Esophagus muscularis mucosa (tissue), 4 donors: ENCODE data around the gene AGGF1. TPM values are rescaled to one million over a fixed set of nuclear protein-coding genes. Genes with fewer than 3 reads are reported as not detected.
"Not testable (repeated sequence)": the region's sequence is repeated elsewhere in the genome, so short reads cannot be mapped to it uniquely, and the experiment has no call there.

Experiments used
- DNase-seq: peaks from one replicate; pipeline ENCODE4 v3.0.0-alpha.2; 2017; ENCODE audit errors: extremely low spot score
- H3K27ac ChIP-seq, 4 donors: fragments of 200-600 bp; sonication (generic); replicated peaks in 1 of 4; 1 replicate in 3 of 4; 2 replicates in 1 of 4; pipeline ENCODE4 v1.5.1; 2016 to 2019; ENCODE audit warnings: mild to moderate bottlenecking in 1 of 4
- H3K27me3 ChIP-seq, 4 donors: fragments of 200-600 bp; sonication (generic); one replicate each; pipeline versions ENCODE4 v1.5.1 to v1.6.0; 2016 to 2019
- H3K36me3 ChIP-seq, 4 donors: fragments of 200-600 bp; sonication (generic); one replicate each; pipeline ENCODE4 v1.5.1; 2016 to 2019
- H3K4me1 ChIP-seq, 4 donors: fragments of 200-600 bp; sonication (generic); one replicate each; pipeline ENCODE4 v1.5.1; 2016 to 2019
- H3K4me3 ChIP-seq, 4 donors: fragments of 200-600 bp; sonication (generic); 1 replicate in 2 of 4; 2 replicates in 2 of 4; pipeline ENCODE4 v1.5.1; 2016 to 2019; ENCODE audit warnings: mild to moderate bottlenecking in 4 of 4, moderate library complexity in 1 of 4
- H3K9me3 ChIP-seq, 4 donors: fragments of 200-600 bp; sonication (generic); 1 replicate in 3 of 4; 2 replicates in 1 of 4; pipeline ENCODE4 v1.5.1; 2016 to 2019
- CTCF ChIP-seq, 3 experiments: fragments of 200-600 bp in 2 of 3; fragments of 450-650 bp in 1 of 3; sonication (generic) in 2 of 3; IDR thresholded peaks; one replicate each; pipeline ENCODE4 v1.5.1; 2017 to 2019; ENCODE audit warnings: antibody characterized with exemption in 3 of 3, mild to moderate bottlenecking in 2 of 3, moderate library complexity in 1 of 3
- EP300 ChIP-seq: sonication (generic); formaldehyde crosslinking; IDR thresholded peaks from one replicate; pipeline ENCODE4 v1.6.1; 2017; ENCODE audit warnings: antibody characterized with exemption
- POLR2A ChIP-seq: fragments of 450-650 bp; IDR thresholded peaks from one replicate; pipeline ENCODE4 v1.6.1; 2017; ENCODE audit warnings: antibody characterized with exemption, moderate library complexity, mild to moderate bottlenecking, low read depth
- POLR2AphosphoS5 ChIP-seq, 2 donors: sonication (generic); formaldehyde crosslinking; IDR thresholded peaks; one replicate each; pipeline ENCODE4 v1.6.1; 2017; ENCODE audit warnings: antibody characterized with exemption in 2 of 2
- WGBS: methylation state at CpG from one replicate; pipeline ENCODE4 v1.1.5; 2018; 5-methylcytosine and 5-hydroxymethylcytosine counted together
- intact Hi-C: fragments of 100-400 bp; cut with DNase I; formaldehyde crosslinking; loops from one replicate; pipeline ENCODE4 v1.15.1; 2023
- total RNA-seq, 4 donors: library from RNA; depleted of rRNA; stranded (reverse); fragments of >200 nt; gene quantifications; one replicate each; pipeline versions ENCODE4 v1.1.0 to v1.2.1, GENCODE V29; 2016

AGGF1 gene
- total RNA-seq, 4 donors from 2014 or later: 16.4 to 25.0 (median 22.7) TPM

DNA sequence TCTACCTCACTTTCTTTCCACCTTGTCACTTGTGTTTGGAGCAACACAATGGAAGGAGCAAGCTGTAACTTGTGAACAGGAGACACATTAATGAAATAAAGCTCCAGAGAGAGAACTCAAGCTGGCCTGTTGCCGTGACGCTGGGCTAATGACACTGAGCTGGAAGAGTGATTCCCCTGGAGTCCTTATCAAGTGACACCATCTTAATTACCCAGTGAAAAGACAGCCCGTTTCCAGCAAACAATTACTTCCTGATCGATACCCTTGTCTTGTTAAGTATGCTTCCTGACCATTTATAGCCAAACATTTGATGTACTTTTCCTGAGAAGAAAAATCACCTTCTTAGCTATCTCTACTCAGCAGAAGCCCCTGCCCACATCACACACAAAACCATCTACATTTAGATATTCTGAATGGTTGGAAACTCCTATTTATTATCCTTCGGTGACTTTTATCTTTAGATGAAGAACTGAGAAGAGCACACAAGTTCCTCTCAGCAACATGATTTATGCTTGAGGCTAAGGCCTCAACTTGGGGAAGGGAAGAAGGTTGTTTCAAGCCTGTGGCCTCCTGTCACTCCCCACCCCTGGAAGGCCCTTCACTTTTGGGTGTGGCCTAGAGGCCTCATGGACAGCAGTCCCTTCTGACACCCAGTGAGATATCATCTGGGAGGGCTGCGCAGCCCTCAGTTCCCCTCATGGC lies 43.2 kb upstream of the AGGF1 start:
- intact Hi-C loops: no loop called here
- TF ChIP-seq CTCF (IDR thresholded peaks at IDR 0.05): no peak
- no peak for TF ChIP-seq POLR2AphosphoS5 (IDR thresholded peaks at IDR 0.05)
- TF ChIP-seq POLR2A: no peak
- no peak for TF ChIP-seq EP300
- no peaks in the 10 kb centered on the region for H3K9me3 ChIP-seq
- H3K4me3 ChIP-seq: no peak overlapping the region
- DNase-seq: no peak
- H3K4me1 ChIP-seq: no peaks in the 10 kb centered on the region
- H3K27ac ChIP-seq: no peak overlapping the region
- H3K27me3 ChIP-seq: no peaks in the 10 kb centered on the region
- H3K36me3 ChIP-seq: no peaks in the 10 kb centered on the region
- 51% methylated on average over 6 of the region's 6 CpGs for WGBS

DNA sequence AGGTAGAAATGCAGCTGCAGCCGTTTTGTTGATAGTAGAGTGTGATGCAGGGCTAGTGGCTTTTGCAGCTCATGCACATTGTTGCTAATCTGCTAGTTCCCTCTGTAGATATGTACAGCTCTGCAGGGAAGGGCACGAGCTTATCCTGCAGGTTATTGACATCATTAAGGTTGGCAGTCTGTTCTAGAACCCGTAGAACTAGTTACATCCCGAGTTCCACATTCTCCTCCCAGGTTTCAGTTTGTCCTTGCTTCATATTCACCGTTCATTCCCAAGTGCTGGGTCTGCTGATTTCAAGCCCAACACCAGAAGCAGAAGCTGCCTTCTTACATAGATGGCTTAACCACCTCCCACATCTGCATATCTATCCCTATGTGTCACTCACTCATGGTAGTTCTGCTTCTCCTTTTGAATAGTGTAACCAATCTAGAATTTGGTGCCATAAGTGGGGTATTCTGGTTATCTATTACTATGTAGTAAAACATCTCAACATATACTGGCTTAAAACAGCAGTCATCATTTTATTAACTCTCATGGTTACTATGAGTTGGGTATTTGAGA lies 39.2 kb upstream of the AGGF1 start:
- H3K36me3 ChIP-seq: no peaks in the 10 kb centered on the region
- TF ChIP-seq POLR2AphosphoS5 (IDR thresholded peaks at IDR 0.05) (no peak), POLR2A (no peak)
- intact Hi-C loops: no loop called here
- DNase-seq: no peak
- no peak overlapping the region for H3K4me3 ChIP-seq
- H3K4me1 ChIP-seq: no peaks in the 10 kb centered on the region
- no peak overlapping the region for H3K27ac ChIP-seq
- no peaks in the 10 kb centered on the region for H3K27me3 ChIP-seq
- WGBS: 67% methylated on average over 5 of the region's 5 CpGs
- no peaks in the 10 kb centered on the region for H3K9me3 ChIP-seq

DNA sequence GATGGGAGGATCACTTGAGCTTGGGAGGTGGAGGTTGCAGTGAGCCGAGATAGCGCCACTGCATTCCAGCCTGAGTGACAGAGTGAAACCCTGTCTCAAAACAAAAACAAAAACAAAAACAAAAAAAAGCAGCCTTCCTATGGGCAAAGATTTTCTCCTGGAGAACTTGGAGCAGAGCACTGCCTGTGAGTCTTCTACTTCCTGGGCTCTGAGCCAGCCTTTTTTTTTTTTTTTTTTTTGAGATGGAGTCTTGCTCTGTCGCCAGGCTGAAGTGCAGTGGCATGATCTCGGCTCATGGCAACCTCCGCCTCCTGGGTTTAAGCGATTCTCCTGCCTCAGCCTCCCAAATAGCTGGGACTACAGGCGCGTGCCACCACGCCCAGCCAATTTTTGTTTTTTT lies 36.8 kb upstream of the AGGF1 start:
- DNase-seq: not testable (repeated sequence)

GRCh38 chr5:76994337-76994736 lies 35.9 kb upstream of the AGGF1 start:
- no peak for DNase-seq
- H3K27ac ChIP-seq: no peak overlapping the region
- TF ChIP-seq EP300: no peak
- TF ChIP-seq POLR2AphosphoS5 (IDR thresholded peaks at IDR 0.05): no peak
- TF ChIP-seq POLR2A: no peak
- TF ChIP-seq CTCF (IDR thresholded peaks at IDR 0.05): no peak
- no peak overlapping the region for H3K4me3 ChIP-seq
- no peaks in the 10 kb centered on the region for H3K36me3 ChIP-seq
- WGBS: 63% methylated on average over 6 of the region's 6 CpGs
- H3K9me3 ChIP-seq: no peaks in the 10 kb centered on the region
- intact Hi-C loops: no loop called here
- H3K27me3 ChIP-seq: no peaks in the 10 kb centered on the region
- no peaks in the 10 kb centered on the region for H3K4me1 ChIP-seq

More for the DNA sequence above, 36.8 kb upstream of the AGGF1 start:
- H3K9me3 ChIP-seq, H3K27ac ChIP-seq, H3K36me3 ChIP-seq, H3K4me3 ChIP-seq, H3K27me3 ChIP-seq, H3K4me1 ChIP-seq, intact Hi-C loops: not testable (repeated sequence)
- 84% methylated on average over 9 of the region's 9 CpGs for WGBS

- H3K36me3 ChIP-seq, H3K9me3 ChIP-seq, H3K27ac ChIP-seq, intact Hi-C loops, H3K4me3 ChIP-seq, H3K27me3 ChIP-seq, DNase-seq, H3K4me1 ChIP-seq: not testable (repeated sequence)
- 90% methylated on average over 4 of the region's 4 CpGs for WGBS
Measured at GRCh38 chr5:76998251-76998650, 32.0 kb upstream of the AGGF1 start.

- H3K27me3 ChIP-seq: no peaks in the 10 kb centered on the region
- TF ChIP-seq EP300 (no peak), CTCF (IDR thresholded peaks at IDR 0.05) (no peak), POLR2AphosphoS5 (IDR thresholded peaks at IDR 0.05) (no peak), POLR2A (no peak)
- 64% methylated on average over 2 of the region's 2 CpGs for WGBS
- intact Hi-C loops: no loop called here
- H3K27ac ChIP-seq: no peak overlapping the region
- no peaks in the 10 kb centered on the region for H3K9me3 ChIP-seq
- no peaks in the 10 kb centered on the region for H3K4me1 ChIP-seq
- H3K36me3 ChIP-seq: no peaks in the 10 kb centered on the region
- DNase-seq: no peak
- H3K4me3 ChIP-seq: no peak overlapping the region
Measured at GRCh38 chr5:76999451-76999850, 30.8 kb upstream of the AGGF1 start.
